ENCODE measurements around the gene MGAT4D.
"Not testable (repeated sequence)": the region's sequence is repeated elsewhere in the genome, so short reads cannot be mapped to it uniquely, and the experiment has no call there.

Gene MGAT4D

GRCh38 chr4:140427919-140428471 lies 70.1 kb downstream of the MGAT4D start:
- peak overlapping the region; percentile 63 for H3K27ac ChIP-seq
- peak; percentile 21; the same call in 1 of the 2 replicates for TF ChIP-seq CTCF (IDR thresholded peaks at IDR 0.05)
- TF ChIP-seq ZFX (IDR thresholded peaks at IDR 0.05; ENCODE audit: borderline replicate concordance), result no peak

GRCh38 chr4:140427106-140427918 lies 70.8 kb downstream of the MGAT4D start, which contains the start of gene CLGN:
TSS of gene CLGN (minus strand) at chr4:140427648. CDS start at chr4:140413078, 14,570 bp downstream.
- TF ChIP-seq ZFX (IDR thresholded peaks at IDR 0.05; ENCODE audit: borderline replicate concordance) (no peak), CTCF (IDR thresholded peaks at IDR 0.05) (peak; percentile 69)
- peak within 1 kb of the TSS; percentile 63 for H3K27ac ChIP-seq

GRCh38 chr4:140426610-140427105 lies 71.4 kb downstream of the MGAT4D start:
- no peak for TF ChIP-seq ZFX (IDR thresholded peaks at IDR 0.05; ENCODE audit: borderline replicate concordance)
- TF ChIP-seq CTCF (IDR thresholded peaks at IDR 0.05), result no peak
- peak overlapping the region; percentile 63 for H3K27ac ChIP-seq

GRCh38 chr4:140423106-140423505 lies 75.0 kb downstream of the MGAT4D start:
- no peak for TF ChIP-seq ZFX (IDR thresholded peaks at IDR 0.05; ENCODE audit: borderline replicate concordance)
- no peak for TF ChIP-seq CTCF (IDR thresholded peaks at IDR 0.05)
- H3K27ac ChIP-seq, result no peak overlapping the region

- H3K27ac ChIP-seq, result not testable (repeated sequence)
Measured at GRCh38 chr4:140413130-140413969, 84.7 kb downstream of the MGAT4D start.

- TF ChIP-seq ZFX (IDR thresholded peaks at IDR 0.05; ENCODE audit: borderline replicate concordance) (no peak), CTCF (IDR thresholded peaks at IDR 0.05) (no peak)
Measured at GRCh38 chr4:140408974-140409373, 89.1 kb downstream of the MGAT4D start.

GRCh38 chr4:140406292-140406691 lies 91.8 kb downstream of the MGAT4D start:
- no peak for TF ChIP-seq ZFX (IDR thresholded peaks at IDR 0.05; ENCODE audit: borderline replicate concordance)
- no peak for TF ChIP-seq CTCF (IDR thresholded peaks at IDR 0.05)
- H3K27ac ChIP-seq, result no peak overlapping the region

More at GRCh38 chr4:140408974-140409373, 89.1 kb downstream of the MGAT4D start:
- no peak overlapping the region for H3K27ac ChIP-seq

Measured in 22Rv1 (cell line).